ENCODE measurements around the gene POT1. TPM values are rescaled to one million over a fixed set of nuclear protein-coding genes. Genes with fewer than 3 reads are reported as not detected.

Gene POT1
- total RNA-seq, 2 donors from 2014 or later = 46.0 to 52.7 TPM

Other genes starting within 250 kb of the POT1 start
- not detected for gene GPR37, start 164.0 kb downstream of the POT1 start, total RNA-seq